ENCODE data around the gene NSUN5. TPM values are rescaled to one million over a fixed set of nuclear protein-coding genes. Genes with fewer than 3 reads are reported as not detected.
A peak's percentile ranks its signal among the peaks of the same experiment; 100 is the strongest.
"Not testable (repeated sequence)": the region's sequence is repeated elsewhere in the genome, so short reads cannot be mapped to it uniquely, and the experiment has no call there.

Gene NSUN5
- total RNA-seq, 1 donor from 2014 or later: 27.1 TPM

DNA sequence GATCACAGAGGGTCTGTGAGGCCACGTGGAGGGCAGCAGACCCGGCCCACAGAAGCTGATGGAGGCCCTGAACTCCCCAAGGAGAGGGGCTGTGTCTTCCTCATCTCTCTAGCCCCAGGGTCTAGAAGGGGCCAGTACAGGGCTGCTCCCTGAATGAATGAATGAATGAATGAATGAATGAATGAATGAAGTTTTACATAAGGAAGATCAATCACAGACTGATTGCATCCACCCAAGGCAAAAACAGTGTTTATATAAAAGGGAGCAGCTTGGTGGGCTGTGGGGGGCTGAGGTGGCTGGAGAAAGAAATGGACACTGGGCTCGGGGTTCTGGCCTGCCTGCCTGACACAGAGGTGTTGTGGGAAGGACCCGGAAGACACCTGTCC, 4.9 kb upstream of the NSUN5 start:
- Histone ChIP-seq H3K4me3 (no peak overlapping the region), H3K27ac (no peak overlapping the region), H3K9me3 (no peaks in the 10 kb centered on the region), H3K4me1 (peaks cover 6% of the 10 kb centered on the region), H3K27me3 (ENCODE audit: low read depth) (no peaks in the 10 kb centered on the region), H3K36me3 (no peaks in the 10 kb centered on the region)
- DNase-seq (no peak), ATAC-seq (no peak)
- TF ChIP-seq, protein P1, sequence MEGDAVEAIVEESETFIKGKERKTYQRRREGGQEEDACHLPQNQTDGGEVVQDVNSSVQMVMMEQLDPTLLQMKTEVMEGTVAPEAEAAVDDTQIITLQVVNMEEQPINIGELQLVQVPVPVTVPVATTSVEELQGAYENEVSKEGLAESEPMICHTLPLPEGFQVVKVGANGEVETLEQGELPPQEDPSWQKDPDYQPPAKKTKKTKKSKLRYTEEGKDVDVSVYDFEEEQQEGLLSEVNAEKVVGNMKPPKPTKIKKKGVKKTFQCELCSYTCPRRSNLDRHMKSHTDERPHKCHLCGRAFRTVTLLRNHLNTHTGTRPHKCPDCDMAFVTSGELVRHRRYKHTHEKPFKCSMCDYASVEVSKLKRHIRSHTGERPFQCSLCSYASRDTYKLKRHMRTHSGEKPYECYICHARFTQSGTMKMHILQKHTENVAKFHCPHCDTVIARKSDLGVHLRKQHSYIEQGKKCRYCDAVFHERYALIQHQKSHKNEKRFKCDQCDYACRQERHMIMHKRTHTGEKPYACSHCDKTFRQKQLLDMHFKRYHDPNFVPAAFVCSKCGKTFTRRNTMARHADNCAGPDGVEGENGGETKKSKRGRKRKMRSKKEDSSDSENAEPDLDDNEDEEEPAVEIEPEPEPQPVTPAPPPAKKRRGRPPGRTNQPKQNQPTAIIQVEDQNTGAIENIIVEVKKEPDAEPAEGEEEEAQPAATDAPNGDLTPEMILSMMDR (IDR thresholded peaks at IDR 0.05): no peak
- intact Hi-C loops (cut with DNase I): no loop called here

DNA sequence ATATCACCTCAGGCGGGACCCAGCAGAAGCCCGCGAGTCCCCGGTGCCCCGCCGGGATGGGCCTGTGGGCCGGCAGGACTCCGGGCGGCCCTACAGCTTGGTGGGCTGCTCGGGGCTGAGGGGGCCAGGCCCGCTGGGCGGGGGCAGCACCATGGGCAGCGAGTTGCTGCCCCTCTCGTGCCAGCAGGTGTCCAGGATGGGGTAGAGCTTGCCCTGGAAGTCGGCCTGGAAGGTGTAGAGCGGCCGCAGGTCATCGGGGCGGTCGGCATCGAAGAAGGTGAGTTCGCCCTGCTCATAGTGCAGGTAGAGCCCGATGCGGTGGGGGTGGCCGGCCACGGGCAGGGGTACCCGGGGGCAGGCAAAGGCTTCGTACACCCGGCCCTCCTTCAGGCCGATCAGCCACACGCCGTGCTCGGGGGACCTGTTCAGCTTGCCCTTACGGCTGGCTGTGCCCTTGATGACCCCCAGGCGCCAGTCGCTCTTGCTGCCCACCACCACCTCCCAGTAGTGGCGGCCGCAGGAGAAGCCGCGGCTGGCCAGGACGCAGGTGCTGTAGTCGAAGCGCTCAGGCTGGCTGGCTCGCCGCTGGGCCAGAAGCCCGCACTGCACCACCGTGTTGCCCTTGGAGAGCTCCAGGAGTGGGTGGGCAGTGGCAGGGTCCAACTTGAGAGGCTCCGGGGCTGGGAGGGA, 4.3 kb upstream of the NSUN5 start:
- Histone ChIP-seq H3K9me3 (no peaks in the 10 kb centered on the region), H3K27ac (no peak overlapping the region), H3K27me3 (ENCODE audit: low read depth) (no peaks in the 10 kb centered on the region), H3K4me3 (no peak overlapping the region), H3K4me1 (peaks cover 9% of the 10 kb centered on the region), H3K36me3 (no peaks in the 10 kb centered on the region)
- DNase-seq (no peak), ATAC-seq (no peak)
- intact Hi-C loops (cut with DNase I): no loop called here
- TF ChIP-seq, protein P1 (IDR thresholded peaks at IDR 0.05): no peak

DNA sequence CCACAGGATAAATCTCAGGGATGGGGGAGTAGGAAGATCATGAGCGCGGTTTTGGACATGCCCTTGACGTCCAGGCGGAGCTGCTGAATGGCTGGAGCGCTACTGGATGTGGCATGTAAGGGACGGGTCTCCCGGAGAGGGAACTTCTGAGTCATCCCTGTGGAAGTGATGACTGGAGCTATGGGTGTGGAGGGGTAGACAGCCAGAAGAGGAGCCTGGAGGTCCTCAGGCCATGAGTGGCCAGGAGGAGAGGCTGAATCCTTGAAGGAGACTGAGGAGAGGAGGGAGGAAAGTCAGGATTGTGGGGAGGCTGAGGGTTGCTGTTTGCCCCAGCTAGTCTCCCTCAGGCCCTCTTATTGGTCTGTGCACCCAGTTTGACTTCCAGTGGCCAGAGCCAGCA, 2.8 kb upstream of the NSUN5 start:
- ATAC-seq; intact Hi-C loops (cut with DNase I); H3K36me3 ChIP-seq; H3K9me3 ChIP-seq; H3K4me3 ChIP-seq; H3K27ac ChIP-seq; H3K27me3 ChIP-seq (ENCODE audit: low read depth); DNase-seq: not testable (repeated sequence)
- H3K4me1 ChIP-seq: peaks cover 14% of the 10 kb centered on the region

DNA sequence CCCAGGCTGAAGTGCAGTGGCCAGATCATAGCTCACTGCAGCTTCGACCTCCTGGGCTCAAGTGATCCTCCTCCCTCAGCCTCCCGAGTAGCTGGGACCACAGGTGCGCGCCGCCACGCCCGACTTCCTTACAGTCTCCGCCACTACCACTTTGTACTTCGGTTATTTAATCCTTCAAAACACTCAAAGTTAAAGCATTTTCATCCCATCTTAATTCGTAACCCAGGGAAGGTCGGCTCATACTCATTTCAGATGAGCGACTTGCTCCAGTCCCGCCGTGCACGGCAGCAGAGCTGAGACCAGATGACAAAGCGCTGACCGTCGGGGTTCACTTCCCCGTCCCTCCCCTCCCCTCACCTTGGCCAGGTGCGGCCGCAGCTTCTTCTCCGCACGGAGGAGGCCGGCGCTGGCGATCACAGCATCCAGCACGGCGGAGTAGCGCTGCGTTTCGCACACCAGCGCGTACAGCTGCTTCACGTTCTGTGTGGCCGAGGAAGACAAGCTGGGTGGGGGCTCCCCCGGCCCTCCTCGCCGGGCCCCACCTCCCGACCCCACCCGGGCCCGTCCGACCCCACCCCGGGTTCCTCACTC, 457 bp downstream of the NSUN5 start:
- peaks cover 14% of the 10 kb centered on the region for H3K4me1 ChIP-seq
- H3K27me3 ChIP-seq (ENCODE audit: low read depth): no peaks in the 10 kb centered on the region
- intact Hi-C loops (cut with DNase I): no loop called here
- ATAC-seq: peak; percentile 48 to 53
- peaks cover 33% of the 10 kb centered on the region for H3K36me3 ChIP-seq
- TF ChIP-seq, protein P1 (IDR thresholded peaks at IDR 0.05): no peak
- no peak for DNase-seq
- H3K27ac ChIP-seq: peak overlapping the region; percentile 73
- H3K9me3 ChIP-seq: no peaks in the 10 kb centered on the region
- peak overlapping the region; percentile 82 for H3K4me3 ChIP-seq

DNA sequence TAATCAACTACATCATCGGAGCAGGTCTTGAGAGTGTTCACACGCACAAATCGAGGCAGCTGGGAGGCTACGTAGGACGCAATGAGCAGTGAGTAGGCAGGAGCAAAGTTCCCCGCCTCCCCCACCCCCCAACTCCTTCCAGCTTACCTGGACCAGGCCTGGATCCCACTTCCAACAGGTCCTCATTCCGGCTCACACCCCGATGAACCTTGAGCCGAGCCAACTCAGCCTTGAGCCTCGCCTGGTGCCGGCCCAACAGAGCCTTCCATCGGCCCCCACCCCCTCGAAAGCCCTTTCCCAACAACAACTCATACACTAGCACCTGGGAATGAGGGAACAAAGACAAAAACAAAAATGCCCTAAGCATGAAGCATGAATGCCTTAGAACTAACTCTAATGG, 1.2 kb downstream of the NSUN5 start:
- H3K9me3 ChIP-seq: no peaks in the 10 kb centered on the region
- peak overlapping the region; percentile 82 for H3K4me3 ChIP-seq
- ATAC-seq: no peak
- H3K27me3 ChIP-seq (ENCODE audit: low read depth): no peaks in the 10 kb centered on the region
- H3K4me1 ChIP-seq: peaks cover 14% of the 10 kb centered on the region
- intact Hi-C loops (cut with DNase I): no loop called here
- no peak for DNase-seq
- H3K27ac ChIP-seq: no peak overlapping the region
- H3K36me3 ChIP-seq: peaks cover 37% of the 10 kb centered on the region
- TF ChIP-seq, protein P1 (IDR thresholded peaks at IDR 0.05): no peak

DNA sequence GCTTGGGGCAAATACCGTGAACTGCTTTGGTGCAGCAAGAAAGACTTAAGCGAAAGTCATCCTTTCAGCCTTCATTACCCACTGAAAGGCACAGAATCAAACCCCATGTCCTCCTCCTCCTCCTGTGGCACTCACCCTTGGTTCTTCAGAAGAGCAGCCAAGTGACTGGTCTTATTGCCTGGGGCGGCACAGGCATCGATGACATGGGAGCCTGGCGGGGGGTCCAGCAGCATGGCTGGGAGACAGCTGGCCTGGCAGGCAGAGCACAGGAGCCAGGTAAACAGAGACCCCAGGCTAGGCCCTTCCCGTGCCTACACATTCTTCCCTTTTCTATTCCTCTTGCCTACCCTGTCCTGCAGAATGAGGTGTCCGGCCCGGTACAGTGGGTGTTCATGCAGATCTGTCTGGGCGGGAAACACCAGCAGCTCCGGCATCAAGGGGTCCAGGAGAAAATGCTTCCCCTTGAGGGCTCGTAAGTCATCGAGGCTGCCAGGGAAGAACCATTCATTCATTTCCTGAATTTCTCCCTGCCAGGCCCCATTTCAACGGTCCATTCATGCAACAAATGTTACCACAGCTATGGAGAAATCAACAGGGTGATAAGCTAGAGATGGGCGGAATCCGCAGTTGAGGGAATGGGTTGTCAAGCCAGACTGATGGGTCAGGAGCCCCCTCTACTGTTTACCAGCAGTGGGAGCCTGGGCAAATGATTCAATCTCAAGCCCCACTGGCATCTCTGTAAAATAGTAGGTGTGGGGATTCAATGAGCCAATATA, 3.8 kb downstream of the NSUN5 start:
- H3K9me3 ChIP-seq; H3K27ac ChIP-seq; ATAC-seq; H3K27me3 ChIP-seq (ENCODE audit: low read depth); H3K4me3 ChIP-seq; intact Hi-C loops (cut with DNase I); DNase-seq: not testable (repeated sequence)
- Histone ChIP-seq H3K36me3 (peaks cover 37% of the 10 kb centered on the region), H3K4me1 (peaks cover 14% of the 10 kb centered on the region)

Measured in lower lobe of right lung (tissue), 2 donors.